Omental fat pad (tissue), 4 donors: Measurements from ENCODE around the gene DBN1. TPM values are rescaled to one million over a fixed set of nuclear protein-coding genes. Genes with fewer than 3 reads are reported as not detected.

ENCODE experiments used
- ATAC-seq: fragments of 150-250 bp; one replicate; pipeline ENCODE4 v1.9.1; 2016; ENCODE audit warnings: mild to moderate bottlenecking, moderate library complexity; ENCODE audit not compliant: low FRiP score
- DNase-seq: peaks from one replicate; pipeline ENCODE4 v3.0.0-alpha.2; 2019; ENCODE audit warnings: low spot score
- CTCF ChIP-seq, 3 donors: fragments of 450-650 bp; IDR thresholded peaks; one replicate each; pipeline ENCODE4 v1.5.1; 2016 to 2017; ENCODE audit warnings: antibody characterized with exemption in 3 of 3, mild to moderate bottlenecking in 3 of 3, moderate library complexity in 2 of 3
- total RNA-seq, 4 donors: library from RNA; depleted of rRNA; stranded (reverse); fragments of >200 nt; gene quantifications; one replicate each; pipeline ENCODE4 v1.1.0, GENCODE V29; 2016

The DBN1 gene
- total RNA-seq, 4 donors from 2014 or later: 33.5 to 78.5 (median 38.3) TPM

- ATAC-seq (no peak), DNase-seq (no peak)
- TF ChIP-seq CTCF (IDR thresholded peaks at IDR 0.05): no peak
Measured at GRCh38 chr5:177444106-177445051, 29.1 kb downstream of the DBN1 start.

DNA sequence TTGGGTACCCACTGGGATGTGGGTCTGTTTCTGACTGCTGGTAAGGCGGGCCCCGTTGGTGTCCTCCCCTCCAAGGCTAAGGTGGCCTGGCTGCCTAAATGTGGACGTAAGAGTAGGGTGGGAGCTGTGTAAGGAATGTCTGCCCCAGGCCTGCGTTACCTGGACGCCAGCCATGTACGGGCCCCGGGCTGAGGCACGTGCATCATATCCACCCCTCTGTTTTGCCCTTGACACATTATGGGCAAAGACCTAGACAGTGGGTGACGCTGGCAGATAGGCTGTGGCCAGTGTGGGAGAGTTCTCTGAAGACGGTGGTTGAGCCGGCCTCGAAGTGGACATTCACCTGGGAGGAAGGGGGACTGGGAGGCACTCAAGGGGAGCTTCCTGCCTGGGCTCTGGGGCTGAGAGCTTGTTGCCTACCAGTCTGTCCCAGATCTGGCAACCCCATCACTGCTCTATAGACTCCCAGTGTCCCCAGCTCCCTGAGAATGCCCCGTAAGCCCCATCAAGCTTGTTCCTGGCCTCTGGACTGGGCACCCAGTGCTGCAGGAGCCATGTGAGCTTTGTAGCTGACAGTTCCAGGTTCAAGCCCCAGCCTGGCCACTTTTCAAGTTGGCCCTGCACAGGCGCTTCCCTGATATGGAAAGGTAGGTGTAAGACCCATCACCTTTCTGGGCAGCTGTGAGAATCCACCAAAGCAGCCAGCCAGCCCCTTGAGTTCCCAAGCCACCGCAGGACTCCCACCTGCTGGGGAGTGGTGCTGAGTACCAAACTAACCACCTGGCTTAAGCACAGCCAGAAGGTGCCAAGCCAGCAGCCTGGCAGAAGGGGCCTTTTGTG lies 30.1 kb downstream of the DBN1 start:
- no peak for TF ChIP-seq CTCF (IDR thresholded peaks at IDR 0.05)
- ATAC-seq (no peak), DNase-seq (no peak)

DNA sequence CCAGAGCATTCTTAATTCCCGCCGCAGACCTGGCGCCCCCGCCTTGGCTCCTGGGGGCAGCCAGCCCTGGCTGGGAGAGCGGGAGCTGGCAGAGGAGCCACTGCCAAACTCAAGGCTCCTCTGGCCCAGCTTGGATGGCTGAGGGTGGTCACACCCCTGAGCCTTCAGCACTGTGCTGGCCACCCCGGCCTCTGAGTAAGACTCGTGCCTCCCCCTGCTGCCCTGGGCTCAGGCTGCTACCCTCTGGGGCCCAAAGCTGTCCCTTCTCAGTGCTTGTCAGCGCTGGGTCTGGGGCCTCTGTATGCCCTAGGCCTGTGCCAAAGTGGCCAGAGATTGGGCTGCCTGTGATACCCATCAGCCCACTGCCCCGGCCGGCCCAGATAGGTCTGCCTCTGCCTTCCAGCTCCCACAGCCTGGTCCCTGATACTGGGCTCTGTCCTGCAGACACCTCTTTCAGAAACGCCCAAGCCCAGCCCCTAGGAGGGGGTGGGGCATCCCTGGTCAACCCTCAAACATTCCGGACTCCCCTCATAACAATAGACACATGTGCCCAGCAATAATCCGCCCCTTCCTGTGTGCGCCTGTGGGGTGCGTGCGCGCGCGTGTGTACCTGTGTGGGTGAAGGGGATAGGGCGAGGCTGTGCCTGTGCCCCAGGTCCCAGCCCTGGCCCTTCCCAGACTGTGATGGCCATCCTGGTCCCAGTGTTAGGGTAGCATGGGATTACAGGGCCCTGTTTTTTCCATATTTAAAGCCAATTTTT lies 31.2 kb downstream of the DBN1 start:
- no peak for DNase-seq
- no peak for TF ChIP-seq CTCF (IDR thresholded peaks at IDR 0.05)
- ATAC-seq: no peak

DNA sequence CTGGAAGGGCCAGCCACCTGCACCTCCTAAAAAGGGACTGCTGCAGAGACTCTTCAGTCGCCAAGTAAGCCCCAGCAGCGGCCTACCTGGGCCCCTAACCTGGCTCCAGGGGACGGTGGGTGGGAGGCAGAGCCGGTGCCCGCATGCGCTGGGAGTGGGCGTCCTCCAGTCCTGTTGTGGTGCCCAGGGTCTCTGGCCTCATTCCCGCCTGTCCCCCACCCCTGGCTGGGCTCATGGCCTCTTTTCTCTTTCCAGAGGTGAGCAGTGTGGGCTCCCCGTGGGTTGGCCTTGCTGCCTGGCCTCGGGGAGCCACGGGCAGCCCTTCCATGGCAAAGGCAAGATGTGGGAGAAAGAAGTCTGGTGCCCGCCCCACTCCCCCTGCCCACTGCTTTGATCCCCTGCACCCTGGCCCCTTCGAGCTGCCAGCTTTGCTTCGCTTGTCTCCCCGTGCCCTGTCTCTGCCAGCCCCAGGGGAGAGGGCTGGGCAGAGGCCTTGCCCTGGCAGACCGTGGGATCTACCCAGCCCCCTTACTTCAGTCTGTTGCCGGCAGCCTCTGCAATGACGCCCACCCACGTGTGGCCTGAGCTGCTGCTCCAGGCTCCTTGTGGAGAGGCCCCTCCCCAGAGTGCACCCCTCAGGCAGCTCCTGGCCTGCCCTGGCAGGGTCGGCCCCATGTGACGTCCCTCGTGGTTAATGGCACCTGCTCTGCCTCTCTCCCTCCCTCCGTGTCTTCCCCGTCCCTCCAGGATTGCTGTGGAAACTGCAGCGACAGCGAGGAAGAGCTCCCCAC lies 32.2 kb downstream of the DBN1 start:
- TF ChIP-seq CTCF (IDR thresholded peaks at IDR 0.05): no peak
- DNase-seq (no peak), ATAC-seq (no peak)

DNA sequence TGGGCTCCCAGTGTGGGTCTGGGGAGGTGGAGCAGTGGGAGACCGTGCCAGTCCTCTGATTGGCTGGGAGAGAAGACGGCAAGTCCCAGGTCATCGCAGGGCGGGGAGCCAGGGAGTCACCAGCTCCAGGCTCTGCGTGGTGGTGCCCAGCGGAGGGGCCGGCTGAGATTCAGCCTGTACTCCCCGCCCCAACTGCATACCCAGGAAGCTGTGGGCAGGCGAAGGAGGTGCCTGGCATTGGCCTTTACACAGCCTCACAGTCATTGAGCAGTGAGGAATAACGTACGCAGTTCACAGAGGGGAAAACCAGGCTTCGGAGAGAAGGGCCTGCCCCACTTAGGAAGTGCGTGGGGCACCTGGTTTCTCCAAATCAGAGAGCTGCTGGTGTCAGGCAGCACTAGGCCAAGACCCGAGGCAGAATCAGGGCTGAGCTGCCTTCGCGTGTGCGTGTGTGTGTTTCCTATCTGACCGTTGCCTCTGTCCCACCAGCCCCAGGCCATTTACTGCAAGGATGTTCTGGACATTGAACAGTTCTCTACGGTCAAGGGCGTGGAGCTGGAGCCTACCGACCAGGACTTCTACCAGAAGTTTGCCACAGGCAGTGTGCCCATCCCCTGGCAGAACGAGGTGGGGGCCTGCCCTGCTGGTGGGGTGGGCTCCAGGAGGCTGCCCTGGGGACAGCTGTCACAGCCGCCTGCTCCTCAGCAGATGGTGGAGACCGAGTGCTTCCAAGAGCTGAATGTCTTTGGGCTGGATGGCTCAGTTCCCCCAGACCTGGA lies 33.0 kb downstream of the DBN1 start:
- ATAC-seq (no peak), DNase-seq (no peak)
- TF ChIP-seq CTCF (IDR thresholded peaks at IDR 0.05): no peak
